ENCODE results near the gene TFPT.

The TFPT gene

DNA sequence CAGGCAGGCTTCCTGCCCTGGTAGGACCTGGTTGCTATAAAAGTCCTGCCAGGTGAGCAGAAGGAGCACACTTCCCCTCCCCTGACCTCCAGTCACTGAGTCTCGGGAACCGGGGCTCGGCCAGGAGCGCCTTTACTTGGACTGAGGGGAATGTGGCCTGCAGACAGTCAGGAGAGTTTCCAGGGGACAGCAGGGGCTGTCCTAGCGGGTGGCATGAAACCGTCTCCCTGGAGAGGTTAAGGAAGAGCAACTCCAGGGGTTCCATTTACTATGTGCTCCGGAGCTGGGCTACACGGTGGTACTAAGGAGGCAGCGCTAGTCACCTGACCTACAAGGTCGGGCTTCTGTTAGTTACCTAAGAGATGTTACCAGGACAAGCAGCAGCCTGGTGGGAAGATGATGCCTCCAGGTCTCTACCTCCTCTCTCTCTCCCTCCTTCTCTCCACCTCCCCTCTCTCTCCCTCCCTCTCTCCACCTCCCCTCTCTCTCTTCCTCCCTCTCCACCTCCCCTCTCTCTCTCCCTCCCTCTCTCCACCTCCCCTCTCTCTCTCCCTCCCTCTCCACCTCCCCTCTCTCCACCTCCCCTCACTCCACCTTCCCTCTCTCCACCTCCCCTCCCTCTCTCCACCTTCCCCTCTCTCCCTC, 18.0 kb upstream of the TFPT start:
- H3K36me3 ChIP-seq (ENCODE audit: insufficient read depth, low read length): peaks cover 32% of the 10 kb centered on the region
- H3K9ac ChIP-seq (ENCODE audit: low read depth, low read length): no peak overlapping the region
- H4K20me1 ChIP-seq (ENCODE audit: insufficient read depth, low read length): peaks cover 17% of the 10 kb centered on the region
- H3K4me3 ChIP-seq (ENCODE audit: low read depth in 1 of 2, low read length in 2 of 2): no peak overlapping the region
- no peak for ATAC-seq (ENCODE audit: insufficient read depth, low read depth)
- no peak for DNase-seq
- H3K4me2 ChIP-seq (ENCODE audit: insufficient read depth, low read length): no peak overlapping the region
- H2AFZ ChIP-seq (ENCODE audit: low read depth, low read length): no peak overlapping the region
- H3K79me2 ChIP-seq (ENCODE audit: insufficient read depth, low read length): peaks cover 8% of the 10 kb centered on the region
- no peaks in the 10 kb centered on the region for H3K9me3 ChIP-seq (ENCODE audit: insufficient read depth, low read length, severe bottlenecking)
- TF ChIP-seq, protein P1, sequence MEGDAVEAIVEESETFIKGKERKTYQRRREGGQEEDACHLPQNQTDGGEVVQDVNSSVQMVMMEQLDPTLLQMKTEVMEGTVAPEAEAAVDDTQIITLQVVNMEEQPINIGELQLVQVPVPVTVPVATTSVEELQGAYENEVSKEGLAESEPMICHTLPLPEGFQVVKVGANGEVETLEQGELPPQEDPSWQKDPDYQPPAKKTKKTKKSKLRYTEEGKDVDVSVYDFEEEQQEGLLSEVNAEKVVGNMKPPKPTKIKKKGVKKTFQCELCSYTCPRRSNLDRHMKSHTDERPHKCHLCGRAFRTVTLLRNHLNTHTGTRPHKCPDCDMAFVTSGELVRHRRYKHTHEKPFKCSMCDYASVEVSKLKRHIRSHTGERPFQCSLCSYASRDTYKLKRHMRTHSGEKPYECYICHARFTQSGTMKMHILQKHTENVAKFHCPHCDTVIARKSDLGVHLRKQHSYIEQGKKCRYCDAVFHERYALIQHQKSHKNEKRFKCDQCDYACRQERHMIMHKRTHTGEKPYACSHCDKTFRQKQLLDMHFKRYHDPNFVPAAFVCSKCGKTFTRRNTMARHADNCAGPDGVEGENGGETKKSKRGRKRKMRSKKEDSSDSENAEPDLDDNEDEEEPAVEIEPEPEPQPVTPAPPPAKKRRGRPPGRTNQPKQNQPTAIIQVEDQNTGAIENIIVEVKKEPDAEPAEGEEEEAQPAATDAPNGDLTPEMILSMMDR (IDR thresholded peaks at IDR 0.05; ENCODE audit: borderline replicate concordance, extremely low read depth, low read length, poor library complexity, severe bottlenecking): no peak
- no peak for TF ChIP-seq EZH2 (IDR thresholded peaks at IDR 0.05; ENCODE audit: borderline replicate concordance, low read depth, low read length, severe bottlenecking)
- H3K27me3 ChIP-seq (ENCODE audit: insufficient read depth, low read length, poor library complexity): no peaks in the 10 kb centered on the region
- H3K4me1 ChIP-seq (ENCODE audit: insufficient read depth, low read length): peaks cover 14% of the 10 kb centered on the region
- H3K27ac ChIP-seq (ENCODE audit: low read length): no peak overlapping the region

DNA sequence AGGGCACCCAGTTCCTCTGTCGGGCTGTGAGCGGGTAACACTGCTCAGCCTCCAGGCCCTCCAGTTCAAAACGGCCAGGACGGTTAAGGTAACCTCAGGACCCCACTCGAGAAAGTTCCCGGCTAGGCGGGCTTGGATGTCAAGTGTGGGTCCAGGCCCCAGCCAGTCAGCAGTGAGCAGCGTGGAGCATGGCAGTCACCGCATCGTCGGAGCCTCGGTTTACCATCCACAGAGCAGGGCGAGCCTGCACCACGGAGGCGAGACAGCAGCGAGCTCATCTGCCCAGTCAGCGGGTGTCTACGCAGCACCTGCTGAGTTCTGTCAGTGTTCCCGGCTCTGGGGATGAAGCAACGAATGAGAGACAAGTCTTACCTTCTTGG, 14.2 kb upstream of the TFPT start:
- no peaks in the 10 kb centered on the region for H3K4me1 ChIP-seq (ENCODE audit: insufficient read depth, low read length)
- DNase-seq (no peak), ATAC-seq (ENCODE audit: insufficient read depth, low read depth) (no peak)
- no peak overlapping the region for H3K4me3 ChIP-seq (ENCODE audit: low read depth in 1 of 2, low read length in 2 of 2)
- H3K4me2 ChIP-seq (ENCODE audit: insufficient read depth, low read length): no peak overlapping the region
- H3K27ac ChIP-seq (ENCODE audit: low read length): no peak overlapping the region
- H2AFZ ChIP-seq (ENCODE audit: low read depth, low read length): no peak overlapping the region
- peaks cover 65% of the 10 kb centered on the region for H3K36me3 ChIP-seq (ENCODE audit: insufficient read depth, low read length)
- no peaks in the 10 kb centered on the region for H3K79me2 ChIP-seq (ENCODE audit: insufficient read depth, low read length)
- no peaks in the 10 kb centered on the region for H3K9me3 ChIP-seq (ENCODE audit: insufficient read depth, low read length, severe bottlenecking)
- H3K27me3 ChIP-seq (ENCODE audit: insufficient read depth, low read length, poor library complexity): no peaks in the 10 kb centered on the region
- peaks cover 18% of the 10 kb centered on the region for H4K20me1 ChIP-seq (ENCODE audit: insufficient read depth, low read length)
- no peak overlapping the region for H3K9ac ChIP-seq (ENCODE audit: low read depth, low read length)
- TF ChIP-seq EZH2 (IDR thresholded peaks at IDR 0.05; ENCODE audit: borderline replicate concordance, low read depth, low read length, severe bottlenecking): no peak
- TF ChIP-seq, protein P1 (IDR thresholded peaks at IDR 0.05; ENCODE audit: borderline replicate concordance, extremely low read depth, low read length, poor library complexity, severe bottlenecking): no peak

DNA sequence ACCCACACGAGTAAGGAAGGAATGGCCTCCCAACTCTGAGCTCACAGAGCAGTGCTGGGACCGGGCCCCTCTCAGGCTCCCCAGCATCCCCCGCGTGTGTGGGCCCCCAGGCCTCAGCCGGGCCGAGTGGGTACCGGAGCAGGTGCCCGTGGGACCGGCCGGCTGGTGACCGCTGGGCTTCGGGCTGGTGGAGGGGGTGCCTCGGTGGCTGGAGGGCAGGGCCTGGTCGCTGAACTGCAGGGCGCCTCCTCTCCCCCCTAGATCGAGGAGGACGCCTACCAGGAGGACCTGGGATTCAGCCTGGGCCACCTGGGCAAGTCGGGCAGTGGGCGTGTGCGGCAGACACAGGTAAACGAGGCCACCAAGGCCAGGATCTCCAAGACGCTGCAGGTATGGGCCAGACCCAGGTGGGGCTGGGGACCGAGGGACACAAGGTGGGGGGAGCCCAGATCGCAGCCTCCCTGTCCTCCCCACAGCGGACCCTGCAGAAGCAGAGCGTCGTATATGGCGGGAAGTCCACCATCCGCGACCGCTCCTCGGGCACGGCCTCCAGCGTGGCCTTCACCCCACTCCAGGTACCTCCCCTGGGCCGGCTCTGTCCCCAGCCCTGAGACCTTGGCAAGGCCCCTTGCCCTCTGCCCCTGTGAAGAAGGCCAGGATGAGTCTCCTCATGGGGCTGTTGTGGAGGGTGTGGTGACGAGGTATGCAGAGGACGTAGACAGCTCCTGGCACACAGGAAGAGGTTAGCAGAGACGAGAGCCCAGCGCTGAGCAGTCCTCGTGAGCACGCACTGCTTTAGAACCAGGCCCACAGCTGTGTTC, 13.5 kb upstream of the TFPT start:
- Histone ChIP-seq H3K4me3 (ENCODE audit: low read depth in 1 of 2, low read length in 2 of 2) (no peak overlapping the region), H3K4me1 (ENCODE audit: insufficient read depth, low read length) (no peaks in the 10 kb centered on the region), H3K9ac (ENCODE audit: low read depth, low read length) (no peak overlapping the region), H3K27ac (ENCODE audit: low read length) (no peak overlapping the region), H4K20me1 (ENCODE audit: insufficient read depth, low read length) (peaks cover 18% of the 10 kb centered on the region), H3K36me3 (ENCODE audit: insufficient read depth, low read length) (peaks cover 71% of the 10 kb centered on the region), H3K27me3 (ENCODE audit: insufficient read depth, low read length, poor library complexity) (no peaks in the 10 kb centered on the region), H3K79me2 (ENCODE audit: insufficient read depth, low read length) (no peaks in the 10 kb centered on the region), H3K4me2 (ENCODE audit: insufficient read depth, low read length) (no peak overlapping the region), H2AFZ (ENCODE audit: low read depth, low read length) (no peak overlapping the region), H3K9me3 (ENCODE audit: insufficient read depth, low read length, severe bottlenecking) (no peaks in the 10 kb centered on the region)
- no peak for ATAC-seq (ENCODE audit: insufficient read depth, low read depth)
- no peak for DNase-seq
- no peak for TF ChIP-seq EZH2 (IDR thresholded peaks at IDR 0.05; ENCODE audit: borderline replicate concordance, low read depth, low read length, severe bottlenecking)
- TF ChIP-seq, protein P1 (IDR thresholded peaks at IDR 0.05; ENCODE audit: borderline replicate concordance, extremely low read depth, low read length, poor library complexity, severe bottlenecking): no peak
